Neuronal stem cell (in vitro differentiated cells): ENCODE data around the gene IFITM10.

Source experiments
- DNase-seq: peaks from one replicate; pipeline ENCODE4 v3.0.0-alpha.2; 2013; ENCODE audit warnings: low spot score
- H2AFZ ChIP-seq: one replicate; pipeline ENCODE4 v1.6.1; 2013; ENCODE audit warnings: mild to moderate bottlenecking, low read length, inconsistent platforms
- H2AK5ac ChIP-seq: 2 replicates; pipeline ENCODE4 v1.6.1; 2013; ENCODE audit warnings: low read depth, mild to moderate bottlenecking, inconsistent platforms, low read length, moderate library complexity, mixed read lengths
- H2BK120ac ChIP-seq: 2 replicates; pipeline ENCODE4 v1.6.1; 2013; ENCODE audit warnings: low read depth, mild to moderate bottlenecking, inconsistent platforms, low read length, moderate library complexity, mixed read lengths
- H2BK12ac ChIP-seq: one replicate; pipeline ENCODE4 v1.6.1; 2013; ENCODE audit warnings: low read length, inconsistent platforms
- H2BK15ac ChIP-seq: 2 replicates; pipeline ENCODE4 v1.6.1; 2013; ENCODE audit warnings: mild to moderate bottlenecking, low read length, inconsistent platforms, mixed read lengths
- H2BK5ac ChIP-seq: one replicate; pipeline ENCODE4 v1.6.1; 2013; ENCODE audit warnings: inconsistent platforms, mild to moderate bottlenecking, low read length, moderate library complexity
- H3K14ac ChIP-seq: one replicate; pipeline ENCODE4 v1.6.1; 2013; ENCODE audit warnings: low read length, inconsistent platforms
- H3K18ac ChIP-seq: 2 replicates; pipeline ENCODE4 v1.6.1; 2013; ENCODE audit warnings: low read length, inconsistent platforms
- H3K23ac ChIP-seq: 2 replicates; pipeline ENCODE4 v1.6.1; 2013; ENCODE audit warnings: low read depth, mild to moderate bottlenecking, mixed read lengths, low read length, inconsistent platforms; ENCODE audit not compliant: poor library complexity
- H3K27ac ChIP-seq: replicated peaks from 3 replicates; pipeline ENCODE4 v1.5.1; 2013; ENCODE audit warnings: low read length, inconsistent platforms
- H3K27me3 ChIP-seq, 3 experiments: 2 replicates each; pipeline ENCODE4 v1.6.1; 2013; ENCODE audit warnings: low read length in 3 of 3, mild to moderate bottlenecking in 2 of 3, inconsistent platforms in 1 of 3, low read depth in 1 of 3, mixed read lengths in 1 of 3, moderate library complexity in 1 of 3; ENCODE audit not compliant: control insufficient read depth in 3 of 3, insufficient read depth in 3 of 3
- H3K36me3 ChIP-seq, 2 donors: replicated peaks in 1 of 2; 2 replicates each; pipeline ENCODE4 v1.6.1; 2013; ENCODE audit warnings: low read length in 2 of 2; ENCODE audit not compliant: control insufficient read depth in 2 of 2, insufficient read depth in 2 of 2
- H3K4ac ChIP-seq: 2 replicates; pipeline ENCODE4 v1.6.1; 2013; ENCODE audit warnings: inconsistent platforms, mild to moderate bottlenecking, low read length, moderate library complexity
- H3K4me1 ChIP-seq, 2 donors: 1 replicate in 1 of 2; 2 replicates in 1 of 2; pipeline ENCODE4 v1.6.1; 2013; ENCODE audit warnings: low read length in 2 of 2, low read depth in 1 of 2; ENCODE audit not compliant: control insufficient read depth in 2 of 2, insufficient read depth in 1 of 2
- H3K4me2 ChIP-seq: one replicate; pipeline ENCODE4 v1.6.1; 2013; ENCODE audit warnings: mild to moderate bottlenecking, low read length, inconsistent platforms; ENCODE audit not compliant: insufficient read depth, poor library complexity, severe bottlenecking
- H3K4me3 ChIP-seq, 2 donors: 2 replicates each; pipeline ENCODE4 v1.5.1; 2013; ENCODE audit warnings: low read length in 2 of 2, mild to moderate bottlenecking in 2 of 2, inconsistent platforms in 1 of 2, moderate library complexity in 1 of 2
- H3K79me1 ChIP-seq: one replicate; pipeline ENCODE4 v1.6.1; 2013; ENCODE audit warnings: low read depth, mild to moderate bottlenecking, inconsistent platforms, low read length, moderate library complexity
- H3K9ac ChIP-seq: one replicate; pipeline ENCODE4 v1.6.1; 2013; ENCODE audit warnings: mild to moderate bottlenecking, low read depth, low read length, inconsistent platforms; ENCODE audit not compliant: poor library complexity
- H3K9me3 ChIP-seq, 2 donors: replicated peaks in 1 of 2; 2 replicates each; pipeline versions ENCODE3 to v1.6.1; 2013; ENCODE audit warnings: low read length in 2 of 2, mild to moderate bottlenecking in 2 of 2, inconsistent platforms in 1 of 2, low read depth in 1 of 2, mixed read lengths in 1 of 2, moderate library complexity in 1 of 2; ENCODE audit not compliant: control insufficient read depth in 2 of 2, insufficient read depth in 1 of 2
- H4K8ac ChIP-seq: one replicate; pipeline ENCODE4 v1.6.1; 2013; ENCODE audit warnings: low read depth, mild to moderate bottlenecking, inconsistent platforms, low read length, moderate library complexity
- H4K91ac ChIP-seq: one replicate; pipeline ENCODE4 v1.6.1; 2013; ENCODE audit warnings: low read length, low read depth, mild to moderate bottlenecking, inconsistent platforms; ENCODE audit not compliant: poor library complexity
- WGBS, 2 donors: extraction: QIAGEN DNeasy Blood & Tissue Kit; methylation state at CpG; one replicate each; pipeline ENCODE4 v1.1.7; 2013; ENCODE audit warnings: missing lambda C conversion rate in 2 of 2, mixed read lengths in 1 of 2; ENCODE audit not compliant: insufficient read length in 2 of 2, insufficient replicate concordance in 1 of 2; ENCODE audit errors: extremely low coverage in 2 of 2; 5-methylcytosine and 5-hydroxymethylcytosine counted together

The IFITM10 gene

DNA sequence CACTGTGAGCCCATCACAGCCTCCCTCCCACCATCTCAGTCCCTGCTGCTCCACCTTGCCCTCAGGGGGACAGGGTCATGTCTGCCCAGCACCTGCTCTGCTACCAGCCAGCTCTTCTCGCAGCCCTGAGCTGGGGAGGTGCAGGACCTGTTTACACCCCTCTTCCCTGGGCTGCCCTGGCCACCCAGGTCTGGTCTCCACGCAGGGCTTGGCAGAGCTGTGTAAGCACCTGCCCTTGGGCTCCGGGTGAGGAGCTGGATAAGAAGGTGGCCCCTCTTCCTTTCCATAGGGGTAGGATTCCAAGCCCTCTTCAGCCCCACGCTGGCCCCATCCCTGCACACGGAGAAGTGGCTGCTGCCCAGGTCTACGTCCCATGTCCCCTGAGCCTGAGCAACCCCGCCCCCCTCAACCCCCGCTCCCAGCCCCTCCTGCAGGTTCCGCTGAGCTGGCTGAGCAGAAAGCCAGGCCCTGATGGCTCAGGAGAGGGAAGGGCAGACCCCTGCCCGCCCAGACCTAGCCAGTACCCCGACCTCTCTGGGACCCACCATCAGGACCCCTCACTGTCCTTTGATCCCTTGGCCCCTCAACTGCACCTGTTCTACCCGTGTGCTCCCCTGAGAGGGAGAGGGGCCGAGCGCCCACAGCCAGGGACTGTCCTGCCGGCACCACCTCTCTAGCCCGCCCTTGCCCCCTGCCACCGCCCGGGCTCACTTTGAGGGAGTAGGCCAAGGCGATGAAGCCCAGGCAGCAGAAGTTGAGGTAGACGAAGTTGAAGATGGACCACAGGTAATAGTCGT is 3.2 kb downstream of the IFITM10 start:
- Histone ChIP-seq H2BK15ac (peak overlapping the region; percentile 45), H2BK120ac (no peak overlapping the region), H2BK5ac (no peak overlapping the region), H2AFZ (no peak overlapping the region), H3K79me1 (no peaks in the 10 kb centered on the region), H2AK5ac (peak overlapping the region; percentile 61), H3K4me2 (no peak overlapping the region), H3K9me3 (peaks cover 0 to 8% of the 10 kb centered on the region in 2 donors), H3K14ac (peak overlapping the region; percentile 78), H3K36me3 (peaks cover 0 to 3% of the 10 kb centered on the region in 2 donors), H2BK12ac (no peak overlapping the region), H3K18ac (no peak overlapping the region), H3K27me3 (peaks cover 7 to 45% (median 44%) of the 10 kb centered on the region in 3 experiments), H3K23ac (peak overlapping the region; percentile 93), H4K8ac (peak overlapping the region; percentile 65), H3K4me1 (peaks cover 0 to 15% of the 10 kb centered on the region in 2 donors), H3K4ac (no peak overlapping the region), H3K9ac (no peak overlapping the region), H4K91ac (no peak overlapping the region), H3K27ac (no peak overlapping the region), H3K4me3 (no peak overlapping the region)
- no CpG with 5 or more reads among the region's 21 CpGs for whole genome bisulfite sequencing, 2 donors
- no peak for DNase-seq

DNA sequence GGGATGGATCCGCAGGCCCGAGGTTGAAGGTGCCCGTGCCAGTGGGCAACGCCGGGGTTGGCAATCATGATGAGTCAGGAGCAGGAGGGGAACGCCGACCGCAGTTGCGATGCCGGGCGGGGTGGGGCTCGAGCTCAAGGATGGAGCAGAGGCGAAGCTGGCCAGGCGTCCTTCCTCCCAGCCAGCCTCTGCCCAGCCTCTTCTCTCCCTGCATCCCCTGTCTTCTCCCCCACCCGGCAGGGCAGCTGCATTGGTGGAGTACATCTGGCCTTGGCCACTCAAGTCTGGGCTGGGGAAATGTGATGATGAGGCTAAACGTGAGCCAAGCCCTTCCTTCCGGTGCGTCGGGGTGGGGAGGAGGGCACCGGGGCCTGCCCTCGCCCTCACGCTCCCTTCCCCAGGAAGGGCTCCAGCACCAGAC is 3.9 kb downstream of the IFITM10 start:
- H3K18ac ChIP-seq, result peak overlapping the region; percentile 16
- no peak overlapping the region for H3K4ac ChIP-seq
- peak overlapping the region; percentile 49 for H2AK5ac ChIP-seq
- H3K9ac ChIP-seq, result no peak overlapping the region
- no peak overlapping the region for H4K8ac ChIP-seq
- H2BK15ac ChIP-seq, result peak overlapping the region; percentile 45
- peaks cover 0 to 8% of the 10 kb centered on the region in 2 donors for H3K9me3 ChIP-seq
- peak overlapping the region; percentile 78 for H3K14ac ChIP-seq
- H3K79me1 ChIP-seq, result no peaks in the 10 kb centered on the region
- H3K4me1 ChIP-seq, result peaks cover 0 to 15% of the 10 kb centered on the region in 2 donors
- H3K4me3 ChIP-seq, result no peak overlapping the region
- H2BK5ac ChIP-seq, result no peak overlapping the region
- no peak overlapping the region for H2BK120ac ChIP-seq
- no peak overlapping the region for H3K4me2 ChIP-seq
- no CpG with 5 or more reads among the region's 22 CpGs for WGBS, 2 donors
- peak overlapping the region; percentile 95 for H2BK12ac ChIP-seq
- no peak for DNase-seq
- H3K36me3 ChIP-seq, result peaks cover 0 to 3% of the 10 kb centered on the region in 2 donors
- no peak overlapping the region for H2AFZ ChIP-seq
- H3K27ac ChIP-seq, result no peak overlapping the region
- H3K27me3 ChIP-seq, result peaks cover 7 to 45% (median 44%) of the 10 kb centered on the region in 3 experiments
- no peak overlapping the region for H4K91ac ChIP-seq
- peak overlapping the region; percentile 93 for H3K23ac ChIP-seq

DNA sequence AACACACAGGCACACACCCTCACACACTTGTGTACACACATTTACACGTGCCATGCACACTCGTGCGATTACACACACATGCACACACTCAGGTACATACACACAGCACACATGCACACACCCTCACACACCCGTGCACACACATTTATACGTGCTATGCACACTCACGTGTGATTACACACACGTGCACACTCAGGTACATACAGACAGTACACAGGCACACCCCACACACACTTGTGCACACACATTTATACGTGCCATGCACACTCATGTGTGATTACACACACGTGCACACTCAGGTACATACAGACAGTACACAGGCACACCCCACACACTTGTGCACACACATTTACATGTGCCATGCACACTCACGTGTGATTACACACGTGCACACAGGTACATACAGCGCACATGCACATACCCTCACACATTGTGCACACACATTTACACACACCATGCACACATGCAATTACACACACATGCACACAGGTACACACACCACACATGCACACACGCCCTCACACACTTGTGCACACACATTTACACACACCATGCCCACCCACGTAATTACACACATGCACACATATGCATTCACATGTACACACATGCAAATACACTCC is 4.6 kb downstream of the IFITM10 start:
- Histone ChIP-seq H3K4me1 (peaks cover 0 to 15% of the 10 kb centered on the region in 2 donors), H3K4ac (no peak overlapping the region), H2AK5ac (no peak overlapping the region), H3K14ac (no peak overlapping the region), H2BK120ac (no peak overlapping the region), H2BK5ac (no peak overlapping the region), H3K4me3 (peak overlapping the region in 1 of 2 donors; percentile 49), H3K4me2 (no peak overlapping the region), H3K23ac (peak overlapping the region; percentile 15), H3K79me1 (no peaks in the 10 kb centered on the region), H3K27me3 (peaks cover 7 to 44% (median 40%) of the 10 kb centered on the region in 3 experiments), H3K9ac (peak overlapping the region; percentile 26), H3K27ac (no peak overlapping the region), H3K36me3 (peaks cover 0 to 3% of the 10 kb centered on the region in 2 donors), H3K9me3 (peaks cover 0 to 8% of the 10 kb centered on the region in 2 donors), H3K18ac (no peak overlapping the region), H4K91ac (peak overlapping the region; percentile 74), H2AFZ (no peak overlapping the region), H2BK12ac (no peak overlapping the region), H2BK15ac (no peak overlapping the region), H4K8ac (no peak overlapping the region)
- DNase-seq, result no peak
- WGBS, 2 donors, result no CpG with 5 or more reads among the region's 14 CpGs
